Gastrocnemius medialis (tissue), 4 donors: Measurements from ENCODE around the gene RPS6KA2. TPM values are rescaled to one million over a fixed set of nuclear protein-coding genes. Genes with fewer than 3 reads are reported as not detected.
A peak's percentile ranks its signal among the peaks of the same experiment; 100 is the strongest.

Experiments used
- ATAC-seq, 2 donors: fragments of 150-250 bp; one replicate each; pipeline ENCODE4 v1.9.1; 2016
- DNase-seq, 2 donors: peaks; one replicate each; pipeline ENCODE4 v3.0.0-alpha.2; 2019
- H3K27ac ChIP-seq, 4 donors: fragments of 200-600 bp; sonication (generic); 1 replicate in 1 of 4; 2 replicates in 3 of 4; pipeline ENCODE4 v1.5.1; 2016 to 2018; ENCODE audit warnings: mild to moderate bottlenecking in 2 of 4, moderate library complexity in 1 of 4
- H3K27me3 ChIP-seq, 3 donors: fragments of 200-600 bp; sonication (generic) in 2 of 3; 1 replicate in 1 of 3; 2 replicates in 2 of 3; pipeline versions ENCODE4 v1.5.1 to v1.6.0; 2016 to 2019; ENCODE audit warnings: mild to moderate bottlenecking in 1 of 3, moderate library complexity in 1 of 3
- H3K36me3 ChIP-seq, 2 donors: fragments of 200-600 bp; sonication (generic) in 1 of 2; one replicate each; pipeline ENCODE4 v1.5.1; 2017 to 2018
- H3K4me1 ChIP-seq, 2 donors: fragments of 200-600 bp; sonication (generic) in 1 of 2; one replicate each; pipeline ENCODE4 v1.5.1; 2016 to 2017; ENCODE audit warnings: mild to moderate bottlenecking in 2 of 2
- H3K4me3 ChIP-seq, 4 donors: fragments of 200-600 bp; sonication (generic) in 3 of 4; 1 replicate in 1 of 4; 2 replicates in 3 of 4; pipeline ENCODE4 v1.5.1; 2016 to 2019; ENCODE audit warnings: mild to moderate bottlenecking in 2 of 4
- H3K9me3 ChIP-seq, 3 donors: fragments of 200-600 bp; sonication (generic) in 2 of 3; 1 replicate in 1 of 3; 2 replicates in 2 of 3; pipeline ENCODE4 v1.5.1; 2016 to 2019
- CTCF ChIP-seq, 5 experiments: fragments of 450-650 bp in 3 of 5; fragments of 200-600 bp in 2 of 5; sonication (generic) in 2 of 5; IDR thresholded peaks in 4 of 5; conservative IDR thresholded peaks in 1 of 5; 1 replicate in 4 of 5; 2 replicates in 1 of 5; pipeline ENCODE4 v1.5.1; 2016 to 2019; ENCODE audit warnings: antibody characterized with exemption in 5 of 5, mild to moderate bottlenecking in 3 of 5, moderate library complexity in 3 of 5
- POLR2A ChIP-seq, 2 donors: fragments of 450-650 bp; IDR thresholded peaks; one replicate each; pipeline ENCODE4 v1.6.1; 2017; ENCODE audit warnings: antibody characterized with exemption in 2 of 2, mild to moderate bottlenecking in 2 of 2, moderate library complexity in 2 of 2
- in situ Hi-C, 4 donors: fragments of 200-750 bp; cut with MboI; loops; one replicate each; pipeline versions ENCODE4 v1.15.0 to v1.8.0; 2017; ENCODE audit warnings: low sequenced_read_pairs in 4 of 4
- intact Hi-C: fragments of 100-400 bp; cut with DNase I; formaldehyde crosslinking; loops from one replicate; pipeline ENCODE4 v1.15.1; 2023; ENCODE audit warnings: low total_unique reads
- total RNA-seq, 4 donors: library from RNA; depleted of rRNA; stranded (reverse); fragments of >200 nt; gene quantifications; one replicate each; pipeline versions ENCODE4 v1.1.0 to v1.2.3, GENCODE V29; 2016

The RPS6KA2 gene
- total RNA-seq, 4 donors from 2014 or later = 18.7 to 35.7 (median 27.4) TPM

- ATAC-seq (no peak), DNase-seq (no peak)
- Histone ChIP-seq H3K4me1 (peaks cover 11 to 34% of the 10 kb centered on the region in 2 donors), H3K4me3 (no peak overlapping the region), H3K36me3 (no peaks in the 10 kb centered on the region), H3K27ac (no peak overlapping the region), H3K9me3 (no peaks in the 10 kb centered on the region), H3K27me3 (no peaks in the 10 kb centered on the region)
- TF ChIP-seq CTCF (IDR thresholded peaks at IDR 0.05 in 4 of 5, conservative IDR thresholded peaks at IDR 0.05 in 1 of 5) (no peak), POLR2A (IDR thresholded peaks at IDR 0.05) (no peak)
- intact Hi-C loops = no loop called here
- in situ Hi-C loops = no loop called here
Measured at GRCh38 chr6:166672624-166673206, 45.7 kb upstream of the RPS6KA2 start.

GRCh38 chr6:166672146-166672545 lies 45.1 kb upstream of the RPS6KA2 start:
- Histone ChIP-seq H3K36me3 (no peaks in the 10 kb centered on the region), H3K9me3 (no peaks in the 10 kb centered on the region), H3K4me3 (no peak overlapping the region), H3K4me1 (peaks cover 11 to 34% of the 10 kb centered on the region in 2 donors), H3K27ac (no peak overlapping the region), H3K27me3 (no peaks in the 10 kb centered on the region)
- TF ChIP-seq POLR2A (IDR thresholded peaks at IDR 0.05) (no peak), CTCF (IDR thresholded peaks at IDR 0.05 in 4 of 5, conservative IDR thresholded peaks at IDR 0.05 in 1 of 5) (no peak)
- ATAC-seq (no peak), DNase-seq (no peak)
- in situ Hi-C loops = no loop called here
- intact Hi-C loops = no loop called here

GRCh38 chr6:166671434-166672081 lies 44.5 kb upstream of the RPS6KA2 start:
- Histone ChIP-seq H3K9me3 (no peaks in the 10 kb centered on the region), H3K4me1 (peaks cover 11 to 34% of the 10 kb centered on the region in 2 donors), H3K4me3 (no peak overlapping the region), H3K36me3 (no peaks in the 10 kb centered on the region), H3K27ac (no peak overlapping the region), H3K27me3 (no peaks in the 10 kb centered on the region)
- intact Hi-C loops = no loop called here
- DNase-seq (no peak), ATAC-seq (peak; percentile 15 to 37)
- in situ Hi-C loops = no loop called here
- TF ChIP-seq POLR2A (IDR thresholded peaks at IDR 0.05) (no peak), CTCF (IDR thresholded peaks at IDR 0.05 in 4 of 5, conservative IDR thresholded peaks at IDR 0.05 in 1 of 5) (no peak)

- in situ Hi-C loops (no loop called here), intact Hi-C loops (no loop called here)
- Histone ChIP-seq H3K4me3 (no peak overlapping the region), H3K4me1 (peaks cover 11 to 34% of the 10 kb centered on the region in 2 donors), H3K27me3 (no peaks in the 10 kb centered on the region), H3K27ac (no peak overlapping the region), H3K36me3 (no peaks in the 10 kb centered on the region), H3K9me3 (no peaks in the 10 kb centered on the region)
- ATAC-seq (no peak), DNase-seq (no peak)
- no peak for TF ChIP-seq CTCF (IDR thresholded peaks at IDR 0.05 in 4 of 5, conservative IDR thresholded peaks at IDR 0.05 in 1 of 5)
- TF ChIP-seq POLR2A (IDR thresholded peaks at IDR 0.05) = no peak
Measured at GRCh38 chr6:166670894-166671293, 43.8 kb upstream of the RPS6KA2 start.
